Measurements from ENCODE around the gene KIAA1210. TPM values are rescaled to one million over a fixed set of nuclear protein-coding genes. Genes with fewer than 3 reads are reported as not detected.

Gene KIAA1210
- total and polyA plus RNA-seq, 2 of the 4 experiments (the other 2 are of a cell fraction) = not detected

DNA sequence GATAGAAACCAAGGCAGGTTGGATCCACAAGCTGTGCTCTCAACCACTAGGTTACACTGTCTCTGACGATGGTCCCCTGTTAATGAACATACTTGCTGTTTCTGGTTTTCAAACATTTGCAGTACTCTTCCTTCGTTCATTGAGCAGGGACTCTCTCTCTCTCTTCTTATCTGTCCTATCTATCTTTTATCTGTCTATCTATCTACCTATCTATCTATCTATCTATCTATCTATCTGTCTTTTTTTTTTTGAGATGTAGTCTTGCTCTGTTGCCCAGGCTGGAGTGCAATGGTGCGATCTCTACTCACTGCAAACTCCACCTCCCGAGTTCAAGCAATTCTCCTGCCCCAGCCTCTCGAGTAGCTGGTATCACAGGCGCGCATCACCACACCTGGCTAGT, 64.2 kb downstream of the KIAA1210 start:
- Histone ChIP-seq H2BK5ac (ENCODE audit: low read depth, low read length, poor library complexity, severe bottlenecking) (no peak overlapping the region), H3K4ac (ENCODE audit: low read depth, low read length) (no peak overlapping the region), H3K36me3 (ENCODE audit: control insufficient read depth, insufficient read depth, low read length) (no peaks in the 10 kb centered on the region), H4K91ac (ENCODE audit: insufficient read depth, low read depth, low read length) (no peak overlapping the region), H3K9ac (ENCODE audit: low read depth, low read length) (no peak overlapping the region), H3K23ac (ENCODE audit: low read depth, low read length) (no peak overlapping the region), H4K20me1 (ENCODE audit: insufficient read depth, low read length) (no peaks in the 10 kb centered on the region), H3K27me3 (ENCODE audit: control insufficient read depth, insufficient read depth, low read length) (peaks cover 8% of the 10 kb centered on the region), H3K4me1 (ENCODE audit: control insufficient read depth, insufficient read depth, low read length) (no peaks in the 10 kb centered on the region), H3K27ac (ENCODE audit: insufficient read depth, low read length) (no peak overlapping the region), H3K79me1 (ENCODE audit: low read depth in 1 of 2, low read length in 2 of 2) (no peaks in the 10 kb centered on the region), H4K5ac (ENCODE audit: low read depth, low read length) (no peak overlapping the region), H2AK9ac (replicated peaks; ENCODE audit: low read depth, low read length, poor library complexity) (no peak overlapping the region), H2AK5ac (ENCODE audit: low read depth, low read length) (no peak overlapping the region), H3K18ac (ENCODE audit: low read depth, low read length) (no peak overlapping the region), H4K8ac (ENCODE audit: low read depth in 2 of 2, low read length in 2 of 2) (no peak overlapping the region), H2BK15ac (ENCODE audit: low read depth, low read length) (no peak overlapping the region), H3K14ac (replicated peaks; ENCODE audit: low read depth, low read length) (no peak overlapping the region), H3K9me3 (ENCODE audit: control insufficient read depth, insufficient read depth, low read length) (no peaks in the 10 kb centered on the region), H2AFZ (replicated peaks; ENCODE audit: low read length, poor library complexity) (no peak overlapping the region), H3K9me1 (ENCODE audit: insufficient read depth, low read length) (no peaks in the 10 kb centered on the region), H3K4me3 (ENCODE audit: insufficient read depth, low read depth, low read length) (no peak overlapping the region), H2BK20ac (ENCODE audit: low read depth, low read length) (no peak overlapping the region), H2BK120ac (ENCODE audit: low read depth, low read length) (no peak overlapping the region), H3K56ac (ENCODE audit: extremely low read depth, insufficient read depth, low read length) (no peak overlapping the region), H3K4me2 (ENCODE audit: low read depth, low read length) (no peak overlapping the region)
- DNase-seq (no peak), ATAC-seq (ENCODE audit: low read depth) (no peak)
- dilution Hi-C loops (cut with HindIII; ENCODE audit: low sequenced_read_pairs, unreplicated experiment) (no loop called here), in situ Hi-C loops (cut with MboI; ENCODE audit: low sequenced_read_pairs) (no loop called here), intact Hi-C loops (cut with micrococcal nuclease) (no loop called here)
- POLR2A ChIA-PET (ENCODE audit: unreplicated experiment) = no interaction called here
- TF ChIP-seq SMC3 (IDR thresholded peaks at IDR 0.05; ENCODE audit: low read depth, low read length) (no peak), RAD21 (IDR thresholded peaks at IDR 0.05; ENCODE audit: low read length) (no peak), CHD1 (IDR thresholded peaks at IDR 0.05; ENCODE audit: low read depth, low read length) (no peak), MAZ (IDR thresholded peaks at IDR 0.05; ENCODE audit: borderline replicate concordance, low read depth, low read length) (no peak), MAFK (IDR thresholded peaks at IDR 0.05; ENCODE audit: low read depth, low read length) (no peak), RFX5 (IDR thresholded peaks at IDR 0.05; ENCODE audit: low read depth, low read length) (no peak), CEBPB (IDR thresholded peaks at IDR 0.05; ENCODE audit: low read depth, low read length) (no peak), MXI1 (IDR thresholded peaks at IDR 0.05; ENCODE audit: borderline replicate concordance, low read depth, low read length) (no peak), POLR2A (IDR thresholded peaks at IDR 0.05; ENCODE audit: low read depth, low read length) (no peak), BHLHE40 (IDR thresholded peaks at IDR 0.05; ENCODE audit: low read depth, low read length) (no peak), NFE2L2 (IDR thresholded peaks at IDR 0.05; ENCODE audit: low read depth, low read length) (no peak), RCOR1 (IDR thresholded peaks at IDR 0.05; ENCODE audit: insufficient replicate concordance, low read length) (no peak)
- TF ChIP-seq, protein P1, sequence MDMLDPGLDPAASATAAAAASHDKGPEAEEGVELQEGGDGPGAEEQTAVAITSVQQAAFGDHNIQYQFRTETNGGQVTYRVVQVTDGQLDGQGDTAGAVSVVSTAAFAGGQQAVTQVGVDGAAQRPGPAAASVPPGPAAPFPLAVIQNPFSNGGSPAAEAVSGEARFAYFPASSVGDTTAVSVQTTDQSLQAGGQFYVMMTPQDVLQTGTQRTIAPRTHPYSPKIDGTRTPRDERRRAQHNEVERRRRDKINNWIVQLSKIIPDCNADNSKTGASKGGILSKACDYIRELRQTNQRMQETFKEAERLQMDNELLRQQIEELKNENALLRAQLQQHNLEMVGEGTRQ (IDR thresholded peaks at IDR 0.05; ENCODE audit: low read depth, low read length) = no peak
- TF ChIP-seq, protein P2, sequence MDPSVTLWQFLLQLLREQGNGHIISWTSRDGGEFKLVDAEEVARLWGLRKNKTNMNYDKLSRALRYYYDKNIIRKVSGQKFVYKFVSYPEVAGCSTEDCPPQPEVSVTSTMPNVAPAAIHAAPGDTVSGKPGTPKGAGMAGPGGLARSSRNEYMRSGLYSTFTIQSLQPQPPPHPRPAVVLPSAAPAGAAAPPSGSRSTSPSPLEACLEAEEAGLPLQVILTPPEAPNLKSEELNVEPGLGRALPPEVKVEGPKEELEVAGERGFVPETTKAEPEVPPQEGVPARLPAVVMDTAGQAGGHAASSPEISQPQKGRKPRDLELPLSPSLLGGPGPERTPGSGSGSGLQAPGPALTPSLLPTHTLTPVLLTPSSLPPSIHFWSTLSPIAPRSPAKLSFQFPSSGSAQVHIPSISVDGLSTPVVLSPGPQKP (IDR thresholded peaks at IDR 0.05; ENCODE audit: borderline replicate concordance, low read depth, low read length) = no peak
- TF ChIP-seq, protein P3, sequence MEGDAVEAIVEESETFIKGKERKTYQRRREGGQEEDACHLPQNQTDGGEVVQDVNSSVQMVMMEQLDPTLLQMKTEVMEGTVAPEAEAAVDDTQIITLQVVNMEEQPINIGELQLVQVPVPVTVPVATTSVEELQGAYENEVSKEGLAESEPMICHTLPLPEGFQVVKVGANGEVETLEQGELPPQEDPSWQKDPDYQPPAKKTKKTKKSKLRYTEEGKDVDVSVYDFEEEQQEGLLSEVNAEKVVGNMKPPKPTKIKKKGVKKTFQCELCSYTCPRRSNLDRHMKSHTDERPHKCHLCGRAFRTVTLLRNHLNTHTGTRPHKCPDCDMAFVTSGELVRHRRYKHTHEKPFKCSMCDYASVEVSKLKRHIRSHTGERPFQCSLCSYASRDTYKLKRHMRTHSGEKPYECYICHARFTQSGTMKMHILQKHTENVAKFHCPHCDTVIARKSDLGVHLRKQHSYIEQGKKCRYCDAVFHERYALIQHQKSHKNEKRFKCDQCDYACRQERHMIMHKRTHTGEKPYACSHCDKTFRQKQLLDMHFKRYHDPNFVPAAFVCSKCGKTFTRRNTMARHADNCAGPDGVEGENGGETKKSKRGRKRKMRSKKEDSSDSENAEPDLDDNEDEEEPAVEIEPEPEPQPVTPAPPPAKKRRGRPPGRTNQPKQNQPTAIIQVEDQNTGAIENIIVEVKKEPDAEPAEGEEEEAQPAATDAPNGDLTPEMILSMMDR (conservative IDR thresholded peaks at IDR 0.05; ENCODE audit: low read depth, low read length) = no peak
- CTCF ChIA-PET = no interaction called here
- BruUV-seq (replicated peaks) = no TSS peak
- 89% methylated on average over 3 of the region's 7 CpGs; no CpG with 5 or more reads in 1 of the 2 experiments for WGBS, 2 experiments (ENCODE audit: extremely low coverage in 2 of 2, insufficient read length in 1 of 2)

Measured in IMR-90 (cell line).